Adrenal gland (tissue), 5 donors: Measurements from ENCODE around the gene HINT3.

Experiments used
- CTCF ChIP-seq, 6 experiments: fragments of 450-650 bp in 4 of 6; fragments of 200-600 bp in 2 of 6; sonication (generic) in 1 of 6; IDR thresholded peaks; 1 replicate in 5 of 6; 2 replicates in 1 of 6; pipeline versions ENCODE4 v1.5.1 to v1.8.0; 2016 to 2021; ENCODE audit warnings: antibody characterized with exemption in 6 of 6, mild to moderate bottlenecking in 2 of 6, moderate library complexity in 1 of 6
- POLR2A ChIP-seq, 2 donors: fragments of 450-650 bp; IDR thresholded peaks; one replicate each; pipeline ENCODE4 v1.6.1; 2017; ENCODE audit warnings: antibody characterized with exemption in 2 of 2, mild to moderate bottlenecking in 2 of 2, moderate library complexity in 1 of 2
- donor health status: DM: no; HTN: no; CAD: no.

- no peak for TF ChIP-seq CTCF (IDR thresholded peaks at IDR 0.05)
- TF ChIP-seq POLR2A (IDR thresholded peaks at IDR 0.05), result no peak
These were observed 25.1 kb downstream of the HINT3 start for GRCh38 chr6:125981571-125982185.
